Measurements from ENCODE around the gene PKN3. TPM values are rescaled to one million over a fixed set of nuclear protein-coding genes. Genes with fewer than 3 reads are reported as not detected.

The PKN3 gene
- total and polyA plus RNA-seq, 2 of the 13 experiments (the other 11 are each of a cell fraction or from before 2014, with no cell fraction given) = 10.5 to 13.2 TPM

GRCh38 chr9:128723866-128724743 is 21.8 kb downstream of the PKN3 start, which contains the start of gene ZDHHC12 (continued):
- TF ChIP-seq ZNF589 (CRISPR knock-in tag; conservative IDR thresholded peaks at IDR 0.05) (0 out of 2 replicates have a peak, but pooled peaks have one; percentile 31), MTA1 (CRISPR knock-in tag; IDR thresholded peaks at IDR 0.05; ENCODE audit: borderline replicate concordance) (no peak), ZNF124 (CRISPR knock-in tag; IDR thresholded peaks at IDR 0.05) (no peak; the same call in 1 of the 2 replicates), FOXO1 (CRISPR knock-in tag; IDR thresholded peaks at IDR 0.05) (peak; percentile 4; the same call in 1 of the 2 replicates), HDAC2 (CRISPR knock-in tag; IDR thresholded peaks at IDR 0.05) (peak; percentile 74), ZBTB14 (CRISPR knock-in tag; IDR thresholded peaks at IDR 0.05) (peak; percentile 87), EP300 (IDR thresholded peaks at IDR 0.05; ENCODE audit: low read depth in 2 of 2, low read length in 2 of 2) (peak in 1 of 2 experiments; percentile 21; a peak in 1 of 4 replicates), EP300 (CRISPR knock-in tag; IDR thresholded peaks at IDR 0.05; ENCODE audit: borderline replicate concordance) (no peak), JDP2 (CRISPR knock-in tag; IDR thresholded peaks at IDR 0.05; ENCODE audit: borderline replicate concordance) (no peak), HNF4G (IDR thresholded peaks at IDR 0.05; ENCODE audit: borderline replicate concordance, low read depth, low read length) (no peak), HNF4G (CRISPR knock-in tag; IDR thresholded peaks at IDR 0.05; ENCODE audit: borderline replicate concordance, low read depth) (no peak), ZSCAN31 (CRISPR knock-in tag; IDR thresholded peaks at IDR 0.05; ENCODE audit: low read depth) (peak; percentile 50; the same call in 1 of the 2 replicates), ZNF333 (CRISPR knock-in tag; IDR thresholded peaks at IDR 0.05; ENCODE audit: borderline replicate concordance) (no peak), TCF7 (IDR thresholded peaks at IDR 0.05; ENCODE audit: low read depth) (no peak), ZNF446 (CRISPR knock-in tag; IDR thresholded peaks at IDR 0.05) (0 out of 2 replicates have a peak, but pooled peaks have one; percentile 37), ZNF777 (CRISPR knock-in tag; IDR thresholded peaks at IDR 0.05) (peak; percentile 57; the same call in 1 of the 2 replicates), ZNF580 (CRISPR knock-in tag; IDR thresholded peaks at IDR 0.05; ENCODE audit: borderline replicate concordance, low read depth) (peak; percentile 44; the same call in 1 of the 2 replicates), XRCC5 (optimal IDR thresholded peaks at IDR 0.05; ENCODE audit: low read length) (no peak), ZNF652 (CRISPR knock-in tag; IDR thresholded peaks at IDR 0.05; ENCODE audit: borderline replicate concordance, low read depth) (no peak), ZNF501 (CRISPR knock-in tag; IDR thresholded peaks at IDR 0.05) (peak; percentile 54; the same call in 1 of the 2 replicates), MBNL3 (CRISPR knock-in tag; conservative IDR thresholded peaks at IDR 0.05) (no peak), ZNF576 (CRISPR knock-in tag; IDR thresholded peaks at IDR 0.05) (no peak), SRSF1 (optimal IDR thresholded peaks at IDR 0.05; ENCODE audit: low read depth, low read length) (peak; percentile 62), ELF1 (CRISPR knock-in tag; IDR thresholded peaks at IDR 0.05) (peak; percentile 96), ZNF737 (CRISPR knock-in tag; IDR thresholded peaks at IDR 0.05; ENCODE audit: borderline replicate concordance) (no peak), NFKB2 (CRISPR knock-in tag; IDR thresholded peaks at IDR 0.05; ENCODE audit: borderline replicate concordance) (peak; percentile 80; the same call in 1 of the 2 replicates), ZBTB33 (CRISPR knock-in tag; IDR thresholded peaks at IDR 0.05) (peak; percentile 51; the same call in 1 of the 2 replicates)
